Osteocyte (in vitro differentiated cells): ENCODE measurements around the gene ODAD3. TPM values are rescaled to one million over a fixed set of nuclear protein-coding genes. Genes with fewer than 3 reads are reported as not detected.
"Not testable (repeated sequence)": the region's sequence is repeated elsewhere in the genome, so short reads cannot be mapped to it uniquely, and the experiment has no call there.

Experiments used
- DNase-seq: peaks from one replicate; pipeline ENCODE4 v3.0.0; 2021; ENCODE audit warnings: mixed read lengths; ENCODE audit not compliant: unreplicated experiment; ENCODE audit errors: extremely low spot score
- H3K27ac Mint-ChIP-seq: one replicate; pipeline ENCODE4 v1.8.0; 2021; ENCODE audit warnings: mild to moderate bottlenecking, mixed read lengths; ENCODE audit not compliant: unreplicated experiment
- H3K27me3 Mint-ChIP-seq: one replicate; pipeline ENCODE4 v1.8.0; 2021; ENCODE audit warnings: mixed read lengths; ENCODE audit not compliant: unreplicated experiment
- H3K36me3 Mint-ChIP-seq: one replicate; pipeline ENCODE4 v1.8.0; 2021; ENCODE audit warnings: mixed read lengths; ENCODE audit not compliant: unreplicated experiment
- H3K4me1 Mint-ChIP-seq: one replicate; pipeline ENCODE4 v1.8.0; 2021; ENCODE audit warnings: mixed read lengths; ENCODE audit not compliant: unreplicated experiment
- H3K4me3 Mint-ChIP-seq: one replicate; pipeline ENCODE4 v1.8.0; 2021; ENCODE audit warnings: mild to moderate bottlenecking, moderate library complexity, mixed read lengths; ENCODE audit not compliant: unreplicated experiment
- H3K9me3 Mint-ChIP-seq: one replicate; pipeline ENCODE4 v1.8.0; 2021; ENCODE audit warnings: mixed read lengths; ENCODE audit not compliant: unreplicated experiment
- total RNA-seq: library from RNA; stranded (reverse); gene quantifications from 2 replicates; pipeline ENCODE4 v1.2.1, GENCODE V29; 2021
- TF ChIP-seq, protein P1 (sequence below): fragments of 200-600 bp; sonication (generic); IDR thresholded peaks from 2 replicates; pipeline ENCODE4 v1.5.0; 2021; ENCODE audit warnings: antibody characterized with exemption, mild to moderate bottlenecking, moderate library complexity

The ODAD3 gene
- total RNA-seq, 1 donor from 2014 or later: not detected

DNA sequence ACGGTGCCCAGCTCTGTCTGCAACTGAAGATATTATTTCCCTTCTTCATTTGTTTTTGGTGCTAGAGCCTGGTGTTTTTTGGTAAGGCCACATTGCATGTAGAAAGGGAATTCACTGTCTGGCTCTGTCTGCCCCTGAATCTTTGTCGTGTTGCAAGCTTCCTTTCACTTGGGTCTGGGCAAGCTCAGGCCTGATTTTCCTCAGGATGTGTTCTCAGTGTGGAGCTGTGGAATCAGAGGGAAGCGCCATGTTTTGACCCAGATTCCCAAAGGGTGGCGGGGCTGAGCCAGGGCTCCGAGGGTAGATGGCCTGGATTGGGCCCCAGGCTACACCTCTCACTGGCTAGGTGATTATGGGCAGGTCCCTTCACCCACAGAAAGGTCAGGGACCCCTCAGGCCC, 9.1 kb upstream of the ODAD3 start:
- H3K27me3 Mint-ChIP-seq: no peaks in the 10 kb centered on the region
- H3K27ac Mint-ChIP-seq: no peak overlapping the region

DNA sequence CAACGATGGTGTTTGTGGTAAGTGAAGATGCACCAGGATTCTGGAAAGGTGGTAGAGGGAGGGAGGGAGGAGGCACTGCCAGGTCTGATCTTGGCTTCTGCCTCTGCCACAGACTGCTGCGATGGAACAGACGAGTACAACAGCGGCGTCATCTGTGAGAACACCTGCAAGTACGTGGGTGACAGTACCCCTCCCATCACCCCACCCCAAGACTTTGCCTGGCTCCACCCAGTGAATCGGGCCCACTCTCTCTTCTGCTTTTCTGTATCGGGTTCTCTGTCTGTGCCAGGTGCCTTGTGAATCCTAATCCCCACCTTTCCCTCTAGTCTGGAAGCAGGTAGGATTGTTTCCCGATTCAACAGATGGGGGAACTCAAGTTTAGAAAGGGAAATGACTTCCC, 3.0 kb upstream of the ODAD3 start:
- H3K27ac Mint-ChIP-seq: no peak overlapping the region
- no peaks in the 10 kb centered on the region for H3K9me3 Mint-ChIP-seq
- TF ChIP-seq, protein P1, sequence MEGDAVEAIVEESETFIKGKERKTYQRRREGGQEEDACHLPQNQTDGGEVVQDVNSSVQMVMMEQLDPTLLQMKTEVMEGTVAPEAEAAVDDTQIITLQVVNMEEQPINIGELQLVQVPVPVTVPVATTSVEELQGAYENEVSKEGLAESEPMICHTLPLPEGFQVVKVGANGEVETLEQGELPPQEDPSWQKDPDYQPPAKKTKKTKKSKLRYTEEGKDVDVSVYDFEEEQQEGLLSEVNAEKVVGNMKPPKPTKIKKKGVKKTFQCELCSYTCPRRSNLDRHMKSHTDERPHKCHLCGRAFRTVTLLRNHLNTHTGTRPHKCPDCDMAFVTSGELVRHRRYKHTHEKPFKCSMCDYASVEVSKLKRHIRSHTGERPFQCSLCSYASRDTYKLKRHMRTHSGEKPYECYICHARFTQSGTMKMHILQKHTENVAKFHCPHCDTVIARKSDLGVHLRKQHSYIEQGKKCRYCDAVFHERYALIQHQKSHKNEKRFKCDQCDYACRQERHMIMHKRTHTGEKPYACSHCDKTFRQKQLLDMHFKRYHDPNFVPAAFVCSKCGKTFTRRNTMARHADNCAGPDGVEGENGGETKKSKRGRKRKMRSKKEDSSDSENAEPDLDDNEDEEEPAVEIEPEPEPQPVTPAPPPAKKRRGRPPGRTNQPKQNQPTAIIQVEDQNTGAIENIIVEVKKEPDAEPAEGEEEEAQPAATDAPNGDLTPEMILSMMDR: no peak
- DNase-seq: no peak
- peaks cover 23% of the 10 kb centered on the region for H3K36me3 Mint-ChIP-seq
- H3K4me1 Mint-ChIP-seq: peaks cover 18% of the 10 kb centered on the region
- H3K4me3 Mint-ChIP-seq: peak overlapping the region; percentile 54
- no peaks in the 10 kb centered on the region for H3K27me3 Mint-ChIP-seq

More for the DNA sequence above, 9.1 kb upstream of the ODAD3 start:
- Mint-ChIP-seq H3K4me1 (no peaks in the 10 kb centered on the region), H3K36me3 (peaks cover 17% of the 10 kb centered on the region), H3K9me3 (no peaks in the 10 kb centered on the region), H3K4me3 (no peak overlapping the region)
- TF ChIP-seq, protein P1: no peak
- no peak for DNase-seq

DNA sequence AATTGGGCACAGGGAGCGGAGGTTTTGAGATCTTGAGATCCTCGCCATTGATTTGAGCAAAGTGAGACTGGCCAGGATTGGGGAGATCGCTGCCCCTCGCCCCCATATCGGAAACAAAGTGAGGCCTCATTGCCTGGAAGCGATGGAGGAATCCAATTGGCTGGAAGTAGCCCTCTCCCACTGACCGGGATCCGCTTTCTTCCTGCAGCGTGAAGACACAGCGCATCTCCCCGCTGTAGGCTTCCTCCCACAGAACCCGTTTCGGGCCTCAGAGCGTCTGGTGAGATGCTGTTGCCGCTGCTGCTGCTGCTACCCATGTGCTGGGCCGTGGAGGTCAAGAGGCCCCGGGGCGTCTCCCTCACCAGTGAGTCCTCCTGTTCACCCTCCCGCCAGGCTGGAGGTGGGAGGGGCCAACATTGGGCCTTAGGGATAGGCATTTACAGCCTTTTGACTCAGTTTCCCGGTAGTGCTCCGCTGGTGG, 952 bp upstream of the ODAD3 start:
- H3K36me3 Mint-ChIP-seq: peaks cover 13% of the 10 kb centered on the region
- H3K9me3 Mint-ChIP-seq: no peaks in the 10 kb centered on the region
- H3K27ac Mint-ChIP-seq: peak overlapping the region; percentile 97
- TF ChIP-seq, protein P1: no peak
- H3K4me1 Mint-ChIP-seq: peaks cover 18% of the 10 kb centered on the region
- DNase-seq: no peak
- H3K4me3 Mint-ChIP-seq: peak overlapping the region; percentile 100
- H3K27me3 Mint-ChIP-seq: no peaks in the 10 kb centered on the region

DNA sequence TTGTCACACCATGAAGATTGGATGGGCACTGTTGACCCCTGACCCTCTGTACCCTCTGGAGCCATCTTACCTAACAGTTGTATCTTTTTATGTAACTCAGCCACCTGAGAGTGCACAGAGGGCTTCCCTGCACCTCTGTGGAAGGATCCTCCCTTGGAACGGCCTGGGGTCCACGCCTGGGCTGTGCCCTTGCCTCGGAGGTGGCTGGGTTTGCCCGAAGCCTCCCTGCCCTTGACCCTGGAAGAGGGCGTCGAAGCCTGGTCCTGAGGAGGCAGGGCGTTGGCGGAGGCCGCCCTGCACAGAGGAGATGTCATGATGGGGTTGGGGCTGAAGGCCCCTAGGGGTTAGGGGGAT, 241 bp downstream of the ODAD3 start:
- H3K9me3 Mint-ChIP-seq: no peaks in the 10 kb centered on the region
- H3K36me3 Mint-ChIP-seq: peaks cover 8% of the 10 kb centered on the region
- peaks cover 18% of the 10 kb centered on the region for H3K4me1 Mint-ChIP-seq
- TF ChIP-seq, protein P1: no peak
- peak overlapping the region; percentile 97 for H3K27ac Mint-ChIP-seq
- H3K27me3 Mint-ChIP-seq: no peaks in the 10 kb centered on the region
- DNase-seq: no peak
- peak overlapping the region; percentile 100 for H3K4me3 Mint-ChIP-seq

DNA sequence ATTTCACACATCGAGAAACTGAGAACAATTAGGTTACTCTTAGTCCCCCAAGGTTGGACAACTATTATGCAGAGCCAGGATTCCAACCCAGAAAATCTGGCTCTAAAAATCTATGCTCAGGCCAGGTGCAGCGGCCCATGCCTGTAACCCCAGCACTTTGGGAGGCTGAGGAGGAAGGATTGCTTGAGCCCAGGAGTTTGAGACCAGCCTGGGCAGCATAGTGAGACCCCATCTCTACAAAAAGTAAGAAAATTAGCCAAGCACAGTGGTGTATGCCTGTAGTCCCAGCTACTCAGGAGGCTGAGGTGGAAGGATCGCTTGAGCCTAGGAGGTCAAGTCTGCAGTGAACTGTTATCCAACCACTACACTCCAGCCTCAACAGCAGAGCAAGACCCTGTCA, 1.4 kb downstream of the ODAD3 start:
- not testable (repeated sequence) for DNase-seq, H3K4me3 Mint-ChIP-seq, H3K27ac Mint-ChIP-seq, H3K36me3 Mint-ChIP-seq, H3K27me3 Mint-ChIP-seq, H3K9me3 Mint-ChIP-seq
- H3K4me1 Mint-ChIP-seq: peaks cover 18% of the 10 kb centered on the region

DNA sequence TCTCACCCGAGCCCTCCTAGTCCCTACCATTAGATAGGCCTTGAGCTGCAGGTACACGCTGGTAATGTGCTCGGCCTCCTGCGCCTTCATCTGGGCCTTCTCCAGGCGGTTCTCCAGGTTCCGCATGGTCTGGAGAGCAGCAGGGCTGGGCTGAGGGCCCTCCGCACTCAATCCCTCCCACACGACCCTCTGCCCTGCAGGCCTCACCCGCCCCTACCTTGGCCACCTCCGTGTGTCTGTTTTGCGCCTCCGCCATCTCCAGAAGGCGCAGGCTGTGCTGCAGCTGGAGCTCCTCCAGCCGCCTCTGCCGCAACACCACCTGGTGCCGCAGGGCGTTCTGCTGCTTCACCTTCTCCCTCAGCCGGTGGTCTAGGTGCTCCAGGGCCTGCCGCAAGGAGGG, 8.3 kb downstream of the ODAD3 start:
- H3K4me1 Mint-ChIP-seq: peaks cover 6% of the 10 kb centered on the region
- peaks cover 9% of the 10 kb centered on the region for H3K27me3 Mint-ChIP-seq
- DNase-seq: no peak
- H3K4me3 Mint-ChIP-seq: no peak overlapping the region
- H3K36me3 Mint-ChIP-seq: no peaks in the 10 kb centered on the region
- TF ChIP-seq, protein P1: no peak
- no peak overlapping the region for H3K27ac Mint-ChIP-seq
- no peaks in the 10 kb centered on the region for H3K9me3 Mint-ChIP-seq
